Measurements from ENCODE around the gene TGFBI.

Gene TGFBI

GRCh38 chr5:136028782-136029742 lies at the start of gene TGFBI:
Gene TGFBI (plus strand): TSS chr5:136028988. CDS start chr5:136029056, 68 bp downstream.
- DNase-seq: no peak

GRCh38 chr5:135978993-135979392 lies 49.8 kb upstream of the TGFBI start:
- no peak for DNase-seq

- no peak for DNase-seq
These were observed 49.3 kb upstream of the TGFBI start for GRCh38 chr5:135979510-135979909.

- DNase-seq: no peak
These were observed 48.2 kb upstream of the TGFBI start for GRCh38 chr5:135980620-135981019.

GRCh38 chr5:135985951-135986350 lies 42.8 kb upstream of the TGFBI start:
- no peak for DNase-seq

GRCh38 chr5:135986401-135986800 lies 42.4 kb upstream of the TGFBI start:
- DNase-seq: no peak

- no peak for DNase-seq
These were observed 41.8 kb upstream of the TGFBI start for GRCh38 chr5:135986891-135987401.

GRCh38 chr5:135988546-135988945 lies 40.2 kb upstream of the TGFBI start:
- no peak for DNase-seq

GRCh38 chr5:135989686-135990085 lies 39.1 kb upstream of the TGFBI start:
- DNase-seq: no peak

GRCh38 chr5:135990528-135991255 lies 38.1 kb upstream of the TGFBI start:
- no peak for DNase-seq

- DNase-seq: no peak
These were observed 37.4 kb upstream of the TGFBI start for GRCh38 chr5:135991429-135991828.

- no peak for DNase-seq
These were observed 35.4 kb upstream of the TGFBI start for GRCh38 chr5:135993335-135993879.

GRCh38 chr5:135993880-135994636 lies 34.7 kb upstream of the TGFBI start:
- DNase-seq: no peak

- no peak for DNase-seq
These were observed 32.8 kb upstream of the TGFBI start for GRCh38 chr5:135995976-135996375.

GRCh38 chr5:135996611-135997010 lies 32.2 kb upstream of the TGFBI start:
- DNase-seq: no peak

- DNase-seq: no peak
These were observed 31.0 kb upstream of the TGFBI start for GRCh38 chr5:135997673-135998335.

GRCh38 chr5:135998889-135999288 lies 29.9 kb upstream of the TGFBI start:
- DNase-seq: no peak

- peak; percentile 26 for DNase-seq
These were observed 29.2 kb upstream of the TGFBI start for GRCh38 chr5:135999406-136000139.

- no peak for DNase-seq
These were observed 28.6 kb upstream of the TGFBI start for GRCh38 chr5:136000147-136000546.

- no peak for DNase-seq
These were observed 27.9 kb upstream of the TGFBI start for GRCh38 chr5:136000932-136001331.

- peak; percentile 14 for DNase-seq
These were observed 27.3 kb upstream of the TGFBI start for GRCh38 chr5:136001466-136001981.

Measured in SIG-M5 (cell line).